Astrocyte of the spinal cord (primary cell): Measurements from ENCODE around the gene FBXL16.
A peak's percentile ranks its signal among the peaks of the same experiment; 100 is the strongest.

ENCODE experiments used
- DNase-seq: peaks from one replicate; pipeline ENCODE4 v3.0.0; 2011; ENCODE audit warnings: low read depth, low spot score
- H3K4me3 ChIP-seq: 2 replicates; pipeline ENCODE4 v1.5.1; 2011; ENCODE audit warnings: low read depth, mild to moderate bottlenecking, low read length, moderate library complexity
- in situ Hi-C: cut with HindIII; loops from 2 replicates; pipeline ENCODE4 v1.10.0; 2017; ENCODE audit warnings: low sequenced_read_pairs
- TF ChIP-seq, protein P1 (sequence below): IDR thresholded peaks from 2 replicates; pipeline ENCODE4 v1.5.1; 2012; ENCODE audit warnings: low read depth, mild to moderate bottlenecking, low read length, inconsistent platforms

The FBXL16 gene

DNA sequence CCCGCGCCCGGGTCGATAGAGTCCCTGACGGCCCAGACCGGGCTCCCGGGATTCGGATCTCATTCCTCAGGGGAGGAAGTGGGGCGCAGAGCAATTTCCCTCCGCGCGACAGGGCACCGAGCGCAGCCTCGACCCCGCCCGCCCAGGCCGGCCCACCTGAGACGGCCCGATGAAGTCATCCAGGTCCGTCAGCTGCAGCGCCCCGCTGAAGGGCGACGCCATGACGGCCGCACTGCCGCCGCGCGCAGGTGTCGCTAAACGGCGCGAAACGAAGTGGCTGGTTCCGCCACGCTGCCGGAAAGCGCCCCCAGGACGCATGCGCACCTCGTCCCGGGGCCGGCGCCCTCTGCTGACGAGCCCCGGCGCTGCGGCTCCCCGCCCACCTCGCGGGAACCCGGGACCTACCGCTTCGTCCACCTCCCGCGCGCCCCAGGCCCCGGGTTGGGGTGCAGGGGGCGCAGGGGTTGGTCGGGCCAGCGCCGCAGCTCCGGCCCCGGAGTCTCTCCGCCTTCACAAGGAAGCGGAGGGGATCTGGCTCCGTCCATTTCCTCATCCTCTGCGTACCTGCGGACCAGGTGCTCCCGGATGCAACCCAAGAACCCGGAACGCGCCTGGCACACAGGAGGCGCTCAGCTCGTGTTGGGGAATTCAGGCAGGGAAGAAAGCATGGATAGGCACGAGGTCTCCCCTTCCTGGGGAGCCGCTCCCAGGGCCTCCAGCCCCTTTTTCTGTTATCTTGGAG lies 35.3 kb upstream of the FBXL16 start, which contains the start of gene CIAO3:
CIAO3 (minus strand) TSS at position 234 of the 742 bp plus-strand sequence; CDS start at position 222, 12 bp downstream.
- peak; percentile 87 for DNase-seq
- peak within 1 kb of the TSS; percentile 84 for H3K4me3 ChIP-seq
- in situ Hi-C loops: no loop called here
- TF ChIP-seq, protein P1, sequence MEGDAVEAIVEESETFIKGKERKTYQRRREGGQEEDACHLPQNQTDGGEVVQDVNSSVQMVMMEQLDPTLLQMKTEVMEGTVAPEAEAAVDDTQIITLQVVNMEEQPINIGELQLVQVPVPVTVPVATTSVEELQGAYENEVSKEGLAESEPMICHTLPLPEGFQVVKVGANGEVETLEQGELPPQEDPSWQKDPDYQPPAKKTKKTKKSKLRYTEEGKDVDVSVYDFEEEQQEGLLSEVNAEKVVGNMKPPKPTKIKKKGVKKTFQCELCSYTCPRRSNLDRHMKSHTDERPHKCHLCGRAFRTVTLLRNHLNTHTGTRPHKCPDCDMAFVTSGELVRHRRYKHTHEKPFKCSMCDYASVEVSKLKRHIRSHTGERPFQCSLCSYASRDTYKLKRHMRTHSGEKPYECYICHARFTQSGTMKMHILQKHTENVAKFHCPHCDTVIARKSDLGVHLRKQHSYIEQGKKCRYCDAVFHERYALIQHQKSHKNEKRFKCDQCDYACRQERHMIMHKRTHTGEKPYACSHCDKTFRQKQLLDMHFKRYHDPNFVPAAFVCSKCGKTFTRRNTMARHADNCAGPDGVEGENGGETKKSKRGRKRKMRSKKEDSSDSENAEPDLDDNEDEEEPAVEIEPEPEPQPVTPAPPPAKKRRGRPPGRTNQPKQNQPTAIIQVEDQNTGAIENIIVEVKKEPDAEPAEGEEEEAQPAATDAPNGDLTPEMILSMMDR: peak; percentile 78

DNA sequence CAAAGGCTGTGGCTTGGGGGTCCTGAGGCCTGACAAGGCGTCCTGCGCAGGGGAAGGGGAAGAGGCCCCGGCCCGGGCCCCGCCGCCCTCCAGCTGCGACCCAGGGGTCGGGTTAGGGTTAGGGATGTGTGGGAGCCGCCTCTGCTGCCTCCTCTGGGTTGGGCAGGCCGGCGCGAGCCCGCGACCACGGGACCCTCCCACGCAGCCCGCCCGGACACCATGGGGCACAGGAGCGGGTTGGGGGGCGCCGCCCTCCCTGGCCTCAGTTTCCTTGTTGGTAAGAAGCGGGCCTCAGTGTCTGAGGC lies 34.8 kb upstream of the FBXL16 start:
- H3K4me3 ChIP-seq: peak overlapping the region; percentile 84
- TF ChIP-seq, protein P1: no peak
- in situ Hi-C loops: no loop called here
- no peak for DNase-seq

GRCh38 chr16:739560-740458 lies 34.2 kb upstream of the FBXL16 start:
- TF ChIP-seq, protein P1: no peak
- no peak for DNase-seq
- peak overlapping the region; percentile 84 for H3K4me3 ChIP-seq
- in situ Hi-C loops: no loop called here

DNA sequence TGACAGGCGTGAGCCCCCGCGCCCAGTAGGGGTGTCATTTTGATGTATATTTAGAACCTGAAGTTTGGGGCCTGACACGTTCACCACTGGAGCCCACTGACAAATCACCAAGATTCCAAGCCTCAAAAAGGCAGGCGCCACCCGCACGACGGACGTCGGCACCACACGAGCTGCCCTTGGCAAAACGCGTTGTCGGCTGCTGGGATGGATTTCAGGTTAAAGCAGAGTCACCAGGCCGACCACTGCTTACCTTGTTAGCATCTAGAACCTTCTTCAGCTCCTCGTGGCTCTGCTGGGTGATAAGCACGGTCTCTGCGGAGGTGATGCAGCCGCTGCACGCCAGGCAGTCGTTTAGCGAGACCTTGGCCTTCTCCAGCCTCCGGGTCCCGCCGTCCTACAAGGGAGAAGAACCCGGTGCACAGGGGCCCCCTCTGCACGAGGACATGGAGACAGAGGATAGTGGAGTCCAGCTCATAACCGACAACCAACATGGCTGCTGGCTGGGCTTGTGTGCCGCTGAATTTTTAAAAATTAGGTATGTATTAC lies 31.4 kb upstream of the FBXL16 start:
- H3K4me3 ChIP-seq: no peak overlapping the region
- DNase-seq: no peak
- in situ Hi-C loops: no loop called here
- TF ChIP-seq, protein P1: no peak

GRCh38 chr16:735982-736453 lies 30.4 kb upstream of the FBXL16 start:
- TF ChIP-seq, protein P1: no peak
- in situ Hi-C loops: no loop called here
- no peak for DNase-seq
- no peak overlapping the region for H3K4me3 ChIP-seq
